ENCODE results near the gene PCNX3.
A peak's percentile ranks its signal among the peaks of the same experiment; 100 is the strongest.

Gene PCNX3

DNA sequence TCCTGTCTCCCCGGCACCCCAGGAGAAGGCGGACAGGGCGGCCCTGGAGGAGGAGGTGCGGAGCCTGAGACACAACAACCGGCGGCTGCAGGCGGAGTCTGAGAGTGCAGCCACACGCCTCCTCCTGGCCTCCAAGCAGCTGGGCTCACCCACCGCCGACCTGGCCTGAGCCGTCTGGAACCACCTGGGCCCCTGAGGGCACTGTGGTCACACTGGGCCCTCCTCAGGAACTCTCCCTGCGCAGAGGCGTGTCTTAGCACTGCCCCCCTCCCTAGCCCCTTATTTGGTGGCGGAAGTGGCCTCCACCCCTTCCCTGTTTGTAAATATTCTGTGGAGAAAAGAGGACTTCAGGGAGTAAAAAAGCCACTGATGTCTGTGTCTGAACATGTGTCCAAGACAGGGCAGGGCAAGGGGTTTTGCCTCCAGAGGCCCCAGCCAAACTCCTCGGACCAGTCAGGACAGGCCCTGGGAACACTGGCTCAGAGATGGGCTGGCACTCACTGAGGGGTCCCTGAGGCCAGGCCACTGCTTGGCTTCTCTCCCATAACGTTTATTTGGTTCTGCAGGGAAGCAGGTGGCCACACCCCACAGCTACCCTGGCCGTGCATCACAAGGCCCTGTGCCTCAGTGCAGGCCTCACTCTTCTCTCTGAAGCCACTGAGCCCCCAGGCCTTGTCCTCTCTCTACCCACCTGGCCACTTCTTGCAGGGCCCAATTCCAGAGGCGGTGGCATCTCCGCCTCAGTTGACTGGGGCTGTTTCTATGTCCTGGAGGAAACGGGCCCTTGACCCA, 35.2 kb downstream of the PCNX3 start:
- DNase-seq (ENCODE audit: low spot score) = peak; percentile 79
- Histone ChIP-seq H3K4me1 (ENCODE audit: insufficient read depth, poor library complexity, severe bottlenecking) (peaks cover 19% of the 10 kb centered on the region), H3K36me3 (ENCODE audit: low read depth) (peaks cover 14% of the 10 kb centered on the region), H3K27ac (ENCODE audit: poor library complexity, severe bottlenecking) (peak overlapping the region; percentile 68), H3K9me3 (ENCODE audit: severe bottlenecking) (no peaks in the 10 kb centered on the region), H3K27me3 (ENCODE audit: insufficient read depth, poor library complexity, severe bottlenecking) (no peaks in the 10 kb centered on the region), H3K4me3 (ENCODE audit: severe bottlenecking) (no peak overlapping the region)
- peak; percentile 17 for ATAC-seq (ENCODE audit: low read depth)
- TF ChIP-seq, protein P1, sequence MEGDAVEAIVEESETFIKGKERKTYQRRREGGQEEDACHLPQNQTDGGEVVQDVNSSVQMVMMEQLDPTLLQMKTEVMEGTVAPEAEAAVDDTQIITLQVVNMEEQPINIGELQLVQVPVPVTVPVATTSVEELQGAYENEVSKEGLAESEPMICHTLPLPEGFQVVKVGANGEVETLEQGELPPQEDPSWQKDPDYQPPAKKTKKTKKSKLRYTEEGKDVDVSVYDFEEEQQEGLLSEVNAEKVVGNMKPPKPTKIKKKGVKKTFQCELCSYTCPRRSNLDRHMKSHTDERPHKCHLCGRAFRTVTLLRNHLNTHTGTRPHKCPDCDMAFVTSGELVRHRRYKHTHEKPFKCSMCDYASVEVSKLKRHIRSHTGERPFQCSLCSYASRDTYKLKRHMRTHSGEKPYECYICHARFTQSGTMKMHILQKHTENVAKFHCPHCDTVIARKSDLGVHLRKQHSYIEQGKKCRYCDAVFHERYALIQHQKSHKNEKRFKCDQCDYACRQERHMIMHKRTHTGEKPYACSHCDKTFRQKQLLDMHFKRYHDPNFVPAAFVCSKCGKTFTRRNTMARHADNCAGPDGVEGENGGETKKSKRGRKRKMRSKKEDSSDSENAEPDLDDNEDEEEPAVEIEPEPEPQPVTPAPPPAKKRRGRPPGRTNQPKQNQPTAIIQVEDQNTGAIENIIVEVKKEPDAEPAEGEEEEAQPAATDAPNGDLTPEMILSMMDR (IDR thresholded peaks at IDR 0.05; ENCODE audit: poor library complexity, severe bottlenecking) = no peak

- Histone ChIP-seq H3K9me3 (ENCODE audit: severe bottlenecking) (no peaks in the 10 kb centered on the region), H3K36me3 (ENCODE audit: low read depth) (peaks cover 19% of the 10 kb centered on the region), H3K27me3 (ENCODE audit: insufficient read depth, poor library complexity, severe bottlenecking) (no peaks in the 10 kb centered on the region), H3K27ac (ENCODE audit: poor library complexity, severe bottlenecking) (peak overlapping the region; percentile 68), H3K4me3 (ENCODE audit: severe bottlenecking) (no peak overlapping the region), H3K4me1 (ENCODE audit: insufficient read depth, poor library complexity, severe bottlenecking) (peaks cover 19% of the 10 kb centered on the region)
- DNase-seq (ENCODE audit: low spot score) = no peak
- TF ChIP-seq, protein P1 (IDR thresholded peaks at IDR 0.05; ENCODE audit: poor library complexity, severe bottlenecking) = no peak
- no peak for ATAC-seq (ENCODE audit: low read depth)
Measured at GRCh38 chr11:65651339-65651588, 35.7 kb downstream of the PCNX3 start.

DNA sequence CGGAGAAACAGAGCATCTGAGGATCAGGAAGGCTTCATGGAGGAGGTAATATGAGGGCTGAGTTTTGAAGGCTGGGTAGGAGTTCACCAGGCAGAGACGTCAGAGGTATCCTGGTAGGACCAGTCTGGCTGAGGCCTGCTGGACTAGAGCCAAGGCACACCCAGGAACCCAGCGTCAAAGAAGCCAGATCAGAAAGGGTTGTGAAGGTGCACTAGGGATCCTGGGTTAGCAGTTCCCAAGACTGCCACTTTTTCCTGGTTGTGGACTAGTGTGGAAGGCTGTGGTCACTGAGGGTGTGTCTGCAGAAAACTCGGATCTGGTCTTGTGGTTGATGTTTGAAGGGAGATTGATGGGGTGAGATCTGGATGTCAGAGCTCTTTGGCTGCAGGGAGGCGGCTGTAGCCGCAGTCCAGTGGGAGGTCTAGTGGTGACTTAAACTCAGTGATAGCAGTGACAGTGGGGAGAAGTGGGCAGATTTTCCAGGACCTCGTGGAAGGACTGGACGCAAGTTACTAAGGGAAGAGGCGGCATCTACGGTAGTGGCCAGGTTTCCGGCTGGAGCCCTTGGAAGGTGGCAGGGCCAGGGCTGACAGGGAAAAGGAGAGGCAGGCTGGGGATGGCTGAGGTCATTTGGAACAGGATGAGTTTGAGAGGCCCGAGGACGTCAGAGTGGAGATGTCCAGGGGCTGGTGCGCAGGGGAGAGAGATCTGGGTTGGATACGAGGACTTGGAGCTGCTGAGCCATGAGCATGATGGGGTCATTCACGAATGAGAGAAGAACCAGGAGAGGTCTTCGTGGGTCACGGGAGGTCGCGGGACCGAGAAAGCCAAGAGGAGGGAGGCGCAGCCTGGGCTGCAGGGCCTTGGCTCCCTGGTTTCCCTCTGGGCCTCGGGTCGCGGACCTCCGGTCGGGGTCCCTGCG, 36.3 kb downstream of the PCNX3 start:
- Histone ChIP-seq H3K4me1 (ENCODE audit: insufficient read depth, poor library complexity, severe bottlenecking) (peaks cover 19% of the 10 kb centered on the region), H3K36me3 (ENCODE audit: low read depth) (peaks cover 25% of the 10 kb centered on the region), H3K27ac (ENCODE audit: poor library complexity, severe bottlenecking) (peak overlapping the region; percentile 68), H3K27me3 (ENCODE audit: insufficient read depth, poor library complexity, severe bottlenecking) (no peaks in the 10 kb centered on the region), H3K9me3 (ENCODE audit: severe bottlenecking) (no peaks in the 10 kb centered on the region), H3K4me3 (ENCODE audit: severe bottlenecking) (peak overlapping the region; percentile 42)
- DNase-seq (ENCODE audit: low spot score) (peak; percentile 64), ATAC-seq (ENCODE audit: low read depth) (no peak)
- TF ChIP-seq, protein P1 (IDR thresholded peaks at IDR 0.05; ENCODE audit: poor library complexity, severe bottlenecking) = no peak

- Histone ChIP-seq H3K27me3 (ENCODE audit: insufficient read depth, poor library complexity, severe bottlenecking) (no peaks in the 10 kb centered on the region), H3K4me3 (ENCODE audit: severe bottlenecking) (peak overlapping the region; percentile 42), H3K9me3 (ENCODE audit: severe bottlenecking) (no peaks in the 10 kb centered on the region), H3K27ac (ENCODE audit: poor library complexity, severe bottlenecking) (peak overlapping the region; percentile 68), H3K4me1 (ENCODE audit: insufficient read depth, poor library complexity, severe bottlenecking) (peaks cover 19% of the 10 kb centered on the region), H3K36me3 (ENCODE audit: low read depth) (peaks cover 33% of the 10 kb centered on the region)
- ATAC-seq (ENCODE audit: low read depth) (peak; percentile 67), DNase-seq (ENCODE audit: low spot score) (peak; percentile 90)
- TF ChIP-seq, protein P1 (IDR thresholded peaks at IDR 0.05; ENCODE audit: poor library complexity, severe bottlenecking) = no peak
Measured at GRCh38 chr11:65652511-65653228, 37.1 kb downstream of the PCNX3 start.

Measured in RWPE2 (cell line).